ENCODE data around the gene CCNL2.

- TF ChIP-seq CTCF (IDR thresholded peaks at IDR 0.05): no peak
- no peak for TF ChIP-seq POLR2A (IDR thresholded peaks at IDR 0.05)
- no peak for TF ChIP-seq POLR2AphosphoS5 (IDR thresholded peaks at IDR 0.05)
These were observed 32.5 kb downstream of the CCNL2 start for GRCh38 chr1:1366699-1367066.
